T-helper 9 cell (primary cell): ENCODE results near the gene BTBD9.
"Not testable (repeated sequence)": the region's sequence is repeated elsewhere in the genome, so short reads cannot be mapped to it uniquely, and the experiment has no call there.

Source experiments
- DNase-seq: peaks from one replicate; pipeline ENCODE4 v3.0.0-alpha.2; 2020

BTBD9 gene

DNA sequence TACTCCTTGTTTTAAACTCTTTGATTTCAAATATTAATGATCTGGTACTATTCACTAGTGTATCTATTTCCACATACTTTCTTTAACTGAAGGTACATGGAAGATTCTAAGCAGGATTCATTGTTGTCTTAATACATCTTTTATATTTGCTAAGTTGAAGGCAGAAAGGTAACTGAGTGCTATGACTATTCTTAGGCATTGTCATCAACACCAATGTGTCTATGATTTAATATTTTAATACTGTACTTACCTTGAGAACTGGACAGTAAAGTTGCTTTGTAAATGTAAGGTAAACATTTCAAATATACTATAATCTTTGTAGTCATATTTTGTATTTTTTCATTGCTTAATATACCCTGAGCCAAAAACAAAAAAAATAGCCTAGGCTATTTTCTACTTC, 8.9 kb upstream of the BTBD9 start:
- DNase-seq = no peak

GRCh38 chr6:38646166-38646878, 6.6 kb upstream of the BTBD9 start:
- DNase-seq = no peak

DNA sequence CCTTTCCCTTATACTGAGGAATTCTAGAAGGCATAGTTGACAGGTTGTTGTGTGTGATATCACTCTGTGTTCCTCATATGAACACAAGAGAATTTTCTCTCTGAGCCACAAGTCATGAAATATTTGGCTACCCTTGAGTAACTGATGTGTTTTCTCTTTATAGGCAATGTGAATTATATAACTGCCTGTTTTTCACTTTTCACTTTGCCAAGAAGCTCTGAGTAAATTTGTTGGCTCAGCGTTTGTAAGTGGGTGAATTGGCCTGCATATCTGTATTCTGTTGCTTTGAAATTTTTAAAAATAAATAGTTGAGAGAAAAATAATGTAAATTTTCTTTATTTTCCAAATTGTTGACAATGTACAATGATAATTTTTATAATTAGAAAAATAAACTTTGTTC, 5.2 kb upstream of the BTBD9 start:
- DNase-seq = no peak

- no peak for DNase-seq
Measured at GRCh38 chr6:38640216-38640909, 634 bp upstream of the BTBD9 start.

- DNase-seq = peak; percentile 49
Measured at GRCh38 chr6:38638941-38639497, 710 bp downstream of the BTBD9 start.

DNA sequence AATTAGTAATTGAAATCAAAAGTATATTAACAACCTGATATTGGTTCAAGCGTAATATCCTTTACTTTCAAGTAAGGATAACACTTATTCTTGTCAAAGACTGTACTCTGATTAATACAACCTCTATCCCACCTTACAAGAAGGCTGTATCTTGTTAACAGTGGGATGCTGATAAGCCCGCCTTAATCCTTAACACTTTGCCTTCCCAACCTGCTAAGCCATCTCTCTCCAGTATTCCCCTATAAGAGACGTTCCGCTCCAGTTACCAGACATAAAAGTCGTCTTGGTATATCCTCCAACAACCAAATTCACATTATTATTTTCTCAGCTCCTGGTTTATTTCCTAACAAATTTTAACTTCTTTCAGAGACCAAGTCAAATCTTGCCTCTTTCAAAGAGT, 2.0 kb downstream of the BTBD9 start:
- DNase-seq = no peak

GRCh38 chr6:38636027-38636426, 3.7 kb downstream of the BTBD9 start:
- no peak for DNase-seq

DNA sequence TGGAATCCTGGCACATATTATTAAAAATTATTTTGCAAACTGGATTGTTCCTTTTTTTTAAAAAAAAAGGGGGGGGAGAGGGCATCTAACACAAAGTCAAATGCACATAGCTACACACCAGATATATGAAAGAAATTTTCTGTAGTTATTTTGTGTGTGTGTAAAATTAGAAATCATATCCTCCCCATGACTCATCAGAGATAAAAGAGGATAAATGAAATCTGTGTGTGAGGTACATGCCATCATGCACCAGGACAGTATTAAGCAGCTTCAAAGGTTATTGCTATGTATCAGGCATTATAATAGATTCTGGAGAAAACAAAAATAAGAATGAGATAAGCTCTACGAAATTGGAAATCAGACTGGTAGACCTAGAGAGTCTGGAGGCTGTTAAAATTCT, 5.2 kb downstream of the BTBD9 start:
- no peak for DNase-seq

GRCh38 chr6:38632490-38632889, 7.2 kb downstream of the BTBD9 start:
- DNase-seq = no peak

- DNase-seq = no peak
Measured at GRCh38 chr6:38631186-38631783, 8.4 kb downstream of the BTBD9 start.

DNA sequence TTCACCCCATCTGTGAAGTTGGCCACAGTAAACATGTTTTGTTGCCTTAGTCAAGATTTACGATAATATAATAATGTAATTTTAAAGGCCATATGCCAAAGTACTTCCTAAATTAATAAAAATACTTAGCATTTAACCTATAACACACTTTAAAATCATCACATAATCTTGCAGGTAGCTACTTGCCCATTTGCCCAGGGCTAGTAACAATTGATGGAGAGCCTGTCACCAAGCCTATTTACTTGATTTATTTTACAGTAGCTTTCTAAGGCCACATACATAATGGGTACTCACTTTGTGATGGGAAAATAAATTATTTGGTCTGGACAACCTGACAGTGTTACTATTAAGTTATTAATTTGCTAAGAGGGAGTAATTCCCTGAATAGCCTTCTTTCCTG, 14.5 kb downstream of the BTBD9 start:
- no peak for DNase-seq

DNA sequence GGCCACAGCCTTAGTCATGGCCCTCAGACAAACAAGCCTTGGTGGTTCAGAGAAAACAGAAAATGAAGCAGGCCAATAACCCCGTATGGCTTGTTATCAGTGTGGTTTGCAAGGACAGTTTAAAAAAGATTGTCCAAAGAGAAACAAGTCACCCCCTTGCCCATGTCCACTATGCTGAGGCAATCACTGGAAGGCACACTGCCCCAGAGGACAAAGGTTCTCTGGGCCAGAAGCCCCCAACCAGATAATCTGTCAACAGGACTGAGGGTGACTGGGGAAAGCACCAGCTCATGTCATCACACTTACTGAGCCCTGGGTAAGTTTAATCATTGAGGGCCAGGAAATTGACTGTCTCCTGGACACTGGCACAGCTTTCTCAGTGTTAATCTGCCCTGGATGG, 20.4 kb downstream of the BTBD9 start:
- not testable (repeated sequence) for DNase-seq

DNA sequence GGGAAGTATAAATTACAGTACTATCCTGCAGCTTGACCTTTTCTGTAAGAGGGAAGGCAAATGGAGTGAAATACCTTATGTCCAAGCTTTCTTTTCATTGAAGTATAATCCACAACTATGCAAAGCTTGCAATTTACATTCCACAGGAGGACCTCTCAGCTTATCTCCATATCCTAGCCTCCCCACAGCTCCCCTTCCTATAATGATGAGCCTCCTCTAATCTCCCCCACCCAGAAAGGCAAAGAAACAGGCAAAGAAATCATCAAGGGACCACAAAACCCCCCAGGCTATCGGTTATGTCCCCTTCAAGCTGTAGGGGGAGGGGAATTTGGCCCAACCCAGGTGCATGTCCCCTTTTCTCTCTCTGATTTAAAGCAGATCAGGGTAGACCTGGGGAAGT, 21.4 kb downstream of the BTBD9 start:
- DNase-seq = not testable (repeated sequence)

DNA sequence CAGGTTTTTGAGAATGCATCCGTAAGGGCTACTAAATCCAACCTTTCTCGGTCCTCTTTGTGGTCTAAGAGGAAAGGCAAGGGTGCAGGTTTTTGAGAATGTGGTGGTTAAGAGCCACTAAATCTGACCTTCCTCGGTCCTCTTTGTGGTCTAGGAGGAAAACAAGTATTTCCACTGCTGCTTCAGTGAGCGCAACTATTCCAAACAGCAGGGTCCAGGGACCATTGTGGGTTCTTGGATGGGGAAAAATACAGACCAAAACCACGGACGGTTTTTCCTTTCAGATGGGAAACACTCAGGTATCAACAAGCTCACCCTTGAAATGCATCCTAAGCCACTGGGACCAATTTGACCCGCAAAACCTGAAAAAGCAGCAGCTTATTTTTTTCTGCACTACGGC, 21.9 kb downstream of the BTBD9 start:
- no peak for DNase-seq

DNA sequence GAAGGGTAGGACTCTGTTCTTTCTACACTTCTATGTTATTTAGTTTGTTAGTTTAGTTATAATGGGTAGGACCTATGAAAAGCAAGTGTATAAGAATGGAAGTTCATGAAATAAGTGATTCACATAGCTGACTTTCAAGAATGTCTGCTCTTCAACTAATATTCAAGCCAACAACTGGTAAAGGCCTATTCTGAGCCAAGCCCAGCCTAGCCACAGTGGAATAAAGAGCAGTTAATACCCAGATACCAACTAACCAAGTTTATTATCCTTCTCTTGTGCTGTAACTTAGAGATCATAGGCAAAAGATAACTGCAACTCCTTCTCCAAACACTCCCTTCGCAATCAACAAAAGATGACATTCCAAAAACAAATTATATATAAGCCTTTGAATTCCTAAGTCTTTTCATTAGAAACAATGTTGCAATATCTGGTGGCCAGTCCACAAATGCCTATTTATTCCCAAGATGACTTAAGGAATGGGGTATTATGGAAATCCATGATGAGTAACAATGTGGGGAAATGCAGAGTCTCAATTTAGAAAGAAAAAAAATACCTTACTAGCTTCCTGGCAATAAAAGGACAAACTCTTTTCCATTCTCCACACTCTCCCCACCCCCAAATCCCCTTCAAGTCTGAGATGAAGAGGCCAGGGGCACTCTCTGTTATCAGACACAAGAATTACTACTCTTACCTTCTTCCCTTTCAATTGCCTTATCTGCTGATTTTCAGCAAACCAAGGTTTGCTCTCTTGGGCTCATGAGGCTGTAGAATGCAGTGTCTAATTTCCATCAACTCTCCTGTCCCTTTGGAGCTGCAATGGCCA, 27.4 kb downstream of the BTBD9 start:
- no peak for DNase-seq

DNA sequence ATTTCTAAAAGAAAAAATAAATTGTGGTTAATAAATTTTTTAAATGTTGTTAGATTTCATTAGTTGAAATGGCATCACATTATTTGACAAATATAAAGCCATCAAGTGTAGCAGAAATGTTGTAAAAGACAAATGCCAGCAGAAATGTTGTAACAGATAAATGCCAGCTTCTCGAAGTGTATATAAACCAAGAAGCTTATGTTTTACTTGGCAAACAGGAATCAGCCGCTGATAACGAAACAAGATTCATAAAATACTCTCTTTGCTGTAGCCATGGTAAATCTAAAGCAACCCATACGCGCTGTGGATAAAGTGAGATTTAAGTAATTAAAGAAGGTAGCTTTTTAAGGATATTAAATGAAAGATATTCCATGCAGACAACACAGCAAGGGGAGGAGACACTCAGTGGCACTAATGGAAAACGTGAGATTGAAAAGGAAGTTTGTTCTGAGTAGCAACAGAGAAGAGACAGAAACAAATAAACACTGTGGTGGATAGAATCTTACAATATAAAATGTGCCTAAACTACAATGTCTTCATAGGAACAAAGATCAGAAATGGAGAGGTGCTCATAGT, 29.6 kb downstream of the BTBD9 start:
- DNase-seq = no peak

DNA sequence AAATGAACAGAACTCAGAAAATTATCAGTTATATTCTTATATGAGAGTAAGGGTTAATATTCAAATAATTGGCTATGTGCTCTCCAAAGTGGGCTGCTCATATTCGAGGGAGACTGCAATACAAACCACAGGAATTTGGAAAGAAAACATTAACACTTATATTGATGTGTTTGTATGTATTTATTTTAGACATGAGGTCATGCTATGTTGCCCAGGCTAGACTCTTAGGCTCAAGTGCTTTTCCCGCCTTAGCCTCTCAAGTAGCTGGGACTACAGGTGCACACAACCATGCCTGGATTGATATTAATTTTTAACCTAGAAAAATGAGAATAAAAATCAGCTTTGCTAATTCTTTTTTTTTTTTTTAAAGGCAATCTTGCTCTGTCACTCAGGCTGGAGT, 35.0 kb downstream of the BTBD9 start:
- no peak for DNase-seq

- DNase-seq = no peak
Measured at GRCh38 chr6:38603966-38604365, 35.8 kb downstream of the BTBD9 start.

- DNase-seq = no peak
Measured at GRCh38 chr6:38603496-38603895, 36.2 kb downstream of the BTBD9 start.

DNA sequence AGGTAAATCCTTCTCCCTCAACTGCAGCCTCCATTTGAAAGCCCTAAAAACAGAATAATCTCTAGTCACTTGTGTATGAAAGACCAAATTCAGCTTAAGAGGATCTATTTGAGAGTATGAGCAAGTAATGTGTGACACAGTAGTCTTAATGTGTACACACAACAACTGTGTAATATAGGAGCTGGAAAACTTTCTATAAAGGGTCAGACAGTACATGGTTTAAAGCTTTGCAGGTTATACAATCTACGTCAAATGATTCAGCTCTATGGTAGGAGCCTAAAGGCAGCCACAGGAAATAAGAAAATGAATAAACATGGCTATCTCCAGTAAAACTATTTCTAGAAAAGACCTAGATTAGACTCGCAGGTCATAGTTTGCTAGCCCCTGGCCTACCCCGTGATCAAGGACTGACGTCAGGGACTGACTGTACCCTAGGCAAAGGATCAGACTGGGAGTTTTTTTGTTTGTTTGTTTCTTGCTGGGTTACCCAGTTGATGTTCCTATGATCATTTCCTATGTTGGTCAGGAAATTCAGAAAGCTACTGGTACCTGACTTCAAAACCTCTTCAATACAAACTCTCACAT, 39.7 kb downstream of the BTBD9 start:
- DNase-seq = no peak

DNA sequence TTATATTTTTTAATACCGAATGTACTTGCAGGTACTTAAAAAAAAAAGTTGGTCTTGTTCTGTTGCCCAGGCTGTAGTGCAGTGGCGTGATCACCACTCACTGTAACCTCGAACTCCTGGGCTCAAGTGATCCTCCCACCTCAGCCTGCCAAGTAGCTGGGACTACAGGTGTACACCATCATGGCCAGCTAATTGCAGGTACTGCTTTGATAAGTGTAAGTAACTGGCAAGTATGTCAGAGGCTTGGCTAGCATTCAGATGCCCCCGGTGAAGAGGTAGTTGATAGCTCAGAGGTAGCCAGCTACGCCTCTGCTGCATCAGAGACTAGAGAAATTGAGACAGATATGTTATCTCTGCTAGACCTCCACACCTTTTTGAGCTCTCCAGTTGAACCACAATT, 40.5 kb downstream of the BTBD9 start:
- DNase-seq = no peak

GRCh38 chr6:38593998-38594665, 45.6 kb downstream of the BTBD9 start:
- no peak for DNase-seq
